ENCODE data around the gene SMIM1. TPM values are rescaled to one million over a fixed set of nuclear protein-coding genes. Genes with fewer than 3 reads are reported as not detected.
A peak's percentile ranks its signal among the peaks of the same experiment; 100 is the strongest.

Gene SMIM1
- total and polyA plus RNA-seq, 9 of the 15 experiments (the other 6 are each of a cell fraction or from before 2014, with no cell fraction given) = 2.3 to 125 (median 24.3) TPM

- TF ChIP-seq NRF1 (conservative IDR thresholded peaks at IDR 0.05 in 1 of 2, IDR thresholded peaks at IDR 0.05 in 1 of 2) = no peak; a peak in 1 of 4 replicates
- peak; percentile 75 for TF ChIP-seq NR2C1 (IDR thresholded peaks at IDR 0.05)
- TF ChIP-seq NR2C1 (tag; IDR thresholded peaks at IDR 0.05) = peak; percentile 70
- no peak for TF ChIP-seq ZNF277 (CRISPR knock-in tag; IDR thresholded peaks at IDR 0.05; ENCODE audit: borderline replicate concordance)
- TF ChIP-seq RBM39 (optimal IDR thresholded peaks at IDR 0.05; ENCODE audit: low read depth, low read length) = peak; percentile 59
- no peak for TF ChIP-seq ZNF431 (CRISPR knock-in tag; IDR thresholded peaks at IDR 0.05)
- TF ChIP-seq CREB5 (CRISPR knock-in tag; IDR thresholded peaks at IDR 0.05) = no peak
- no peak for TF ChIP-seq EHMT2 (IDR thresholded peaks at IDR 0.05)
- no peak for TF ChIP-seq ZBTB49 (CRISPR knock-in tag; IDR thresholded peaks at IDR 0.05; ENCODE audit: borderline replicate concordance)
- TF ChIP-seq RBBP5 (IDR thresholded peaks at IDR 0.05; ENCODE audit: borderline replicate concordance, insufficient read depth, low read length, poor library complexity, severe bottlenecking) = peak; percentile 30
- no peak for TF ChIP-seq ZNF124 (CRISPR knock-in tag; IDR thresholded peaks at IDR 0.05)
These were observed 1.2 kb downstream of the SMIM1 start (continued) for GRCh38 chr1:3773572-3774275.
